GM19468 (cell line): ENCODE measurements around the gene ADGRG3.

ENCODE experiments used
- ATAC-seq: cut with Tn5 transposase; IDR thresholded peaks from one replicate; pipeline ENCODE4 v1.9.1; 2021; ENCODE audit warnings: mild to moderate bottlenecking, moderate library complexity, moderate number of reproducible peaks; ENCODE audit not compliant: unreplicated experiment; ENCODE audit errors: extremely low read depth

ADGRG3 gene

GRCh38 chr16:57679016-57679415 lies 10.9 kb downstream of the ADGRG3 start:
- ATAC-seq, result no peak

GRCh38 chr16:57679767-57680482 lies 11.8 kb downstream of the ADGRG3 start:
- ATAC-seq, result no peak

GRCh38 chr16:57680842-57681375 lies 12.8 kb downstream of the ADGRG3 start:
- ATAC-seq, result no peak

- no peak for ATAC-seq
Measured at GRCh38 chr16:57681950-57682728, 14.0 kb downstream of the ADGRG3 start.

DNA sequence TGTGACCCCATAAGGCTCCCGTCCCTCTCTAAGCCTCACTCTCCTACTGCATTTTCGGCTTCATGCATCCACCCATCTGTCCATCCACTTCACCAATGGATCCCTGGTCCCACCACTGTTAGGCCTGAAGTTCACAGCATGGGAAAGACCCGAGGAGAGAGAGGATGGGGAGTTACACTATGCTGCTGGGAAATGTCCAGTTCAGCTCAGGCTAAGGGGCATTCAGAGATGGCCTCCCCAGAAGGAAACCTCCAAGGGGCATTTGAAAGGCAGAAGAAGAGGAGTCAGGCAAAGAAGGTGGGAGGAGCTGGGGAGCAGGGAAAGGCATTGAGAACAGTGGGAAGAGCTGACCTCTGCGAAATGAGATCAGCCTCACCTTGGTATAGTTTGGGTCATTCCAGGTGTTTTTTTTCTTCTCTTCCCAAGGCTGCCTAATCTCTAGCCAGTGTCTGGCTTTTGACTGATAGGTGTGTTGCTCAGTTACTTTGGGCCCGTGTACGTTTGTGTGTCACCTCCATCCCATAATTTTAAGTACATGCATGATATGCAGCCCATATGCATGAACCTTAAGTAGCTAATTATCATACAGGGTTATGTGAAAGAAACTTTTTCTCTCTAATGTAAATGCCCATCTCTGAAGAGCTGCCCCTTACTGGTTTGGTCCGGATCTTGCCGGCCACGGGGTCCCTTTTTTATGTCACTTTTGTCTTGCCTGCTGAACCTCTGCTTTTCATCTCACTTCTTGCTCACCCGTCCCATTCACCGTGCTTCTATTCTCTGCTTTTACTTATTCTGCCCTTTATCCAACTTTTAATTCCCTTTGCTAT lies 14.9 kb downstream of the ADGRG3 start:
- no peak for ATAC-seq

DNA sequence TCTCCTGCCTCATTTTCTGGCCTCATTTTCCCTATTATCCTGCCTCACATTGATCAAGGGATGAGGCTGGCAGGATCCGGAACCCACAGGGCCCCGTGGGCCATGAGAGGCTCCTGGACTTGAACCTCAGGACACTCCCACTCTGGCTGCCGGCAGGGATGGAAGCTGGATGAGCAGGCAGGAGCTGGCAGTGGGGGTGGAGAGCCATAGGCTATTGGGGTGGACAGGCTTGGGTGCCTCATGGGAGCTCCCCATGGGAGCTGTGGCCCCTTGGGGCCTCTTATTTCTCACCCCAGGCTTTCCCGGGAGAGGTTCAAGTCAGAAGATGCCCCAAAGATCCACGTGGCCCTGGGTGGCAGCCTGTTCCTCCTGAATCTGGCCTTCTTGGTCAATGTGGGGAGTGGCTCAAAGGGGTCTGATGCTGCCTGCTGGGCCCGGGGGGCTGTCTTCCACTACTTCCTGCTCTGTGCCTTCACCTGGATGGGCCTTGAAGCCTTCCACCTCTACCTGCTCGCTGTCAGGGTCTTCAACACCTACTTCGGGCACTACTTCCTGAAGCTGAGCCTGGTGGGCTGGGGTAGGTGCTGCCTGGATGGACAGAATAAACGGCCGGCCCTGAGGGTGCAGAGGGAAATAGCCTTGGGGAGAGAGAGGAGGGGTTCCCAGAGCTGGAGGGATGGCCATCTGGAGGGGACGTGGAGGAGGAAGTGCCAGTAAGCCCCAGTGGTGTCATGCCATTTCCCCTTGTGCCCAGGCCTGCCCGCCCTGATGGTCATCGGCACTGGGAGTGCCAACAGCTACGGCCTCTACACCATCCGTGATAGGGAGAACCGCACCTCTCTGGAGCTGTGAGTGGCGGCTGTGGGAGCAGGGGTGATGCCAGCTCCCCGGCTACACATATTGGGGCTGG lies 15.8 kb downstream of the ADGRG3 start:
- no peak for ATAC-seq

GRCh38 chr16:57684626-57685358 lies 16.7 kb downstream of the ADGRG3 start:
- ATAC-seq, result no peak

GRCh38 chr16:57685633-57686032 lies 17.5 kb downstream of the ADGRG3 start:
- ATAC-seq, result no peak

GRCh38 chr16:57686577-57686976 lies 18.5 kb downstream of the ADGRG3 start:
- no peak for ATAC-seq

DNA sequence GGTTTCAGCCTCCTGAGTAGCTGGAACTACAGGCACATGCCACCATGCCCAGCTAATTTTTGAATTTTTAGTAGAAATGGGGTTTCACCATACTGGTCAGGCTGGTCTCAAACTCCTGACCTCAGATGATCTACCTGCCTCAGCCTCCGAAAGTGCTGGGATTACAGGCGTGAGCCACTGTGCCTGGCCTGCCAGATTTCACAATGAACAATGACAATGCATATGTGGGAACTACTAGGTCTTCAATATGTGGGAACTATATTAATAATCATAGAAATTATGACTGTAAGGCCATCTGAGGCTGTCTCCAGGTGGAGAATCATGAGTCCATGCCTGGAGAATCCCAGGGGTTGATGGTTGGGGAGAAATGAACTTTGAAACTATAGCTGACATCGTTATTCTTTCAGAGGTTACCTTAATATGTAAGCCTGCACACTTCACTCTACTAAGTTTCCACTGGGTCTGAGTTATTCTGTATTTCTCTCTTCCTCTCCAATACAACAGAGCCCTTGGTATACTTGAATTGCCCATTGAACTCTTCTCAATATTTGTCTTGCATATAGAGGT lies 19.3 kb downstream of the ADGRG3 start:
- no peak for ATAC-seq

GRCh38 chr16:57688487-57688986 lies 20.4 kb downstream of the ADGRG3 start:
- ATAC-seq, result no peak

GRCh38 chr16:57688987-57689761 lies 21.1 kb downstream of the ADGRG3 start:
- no peak for ATAC-seq

- ATAC-seq, result peak; percentile 34
Measured at GRCh38 chr16:57689762-57690558, 21.9 kb downstream of the ADGRG3 start.

DNA sequence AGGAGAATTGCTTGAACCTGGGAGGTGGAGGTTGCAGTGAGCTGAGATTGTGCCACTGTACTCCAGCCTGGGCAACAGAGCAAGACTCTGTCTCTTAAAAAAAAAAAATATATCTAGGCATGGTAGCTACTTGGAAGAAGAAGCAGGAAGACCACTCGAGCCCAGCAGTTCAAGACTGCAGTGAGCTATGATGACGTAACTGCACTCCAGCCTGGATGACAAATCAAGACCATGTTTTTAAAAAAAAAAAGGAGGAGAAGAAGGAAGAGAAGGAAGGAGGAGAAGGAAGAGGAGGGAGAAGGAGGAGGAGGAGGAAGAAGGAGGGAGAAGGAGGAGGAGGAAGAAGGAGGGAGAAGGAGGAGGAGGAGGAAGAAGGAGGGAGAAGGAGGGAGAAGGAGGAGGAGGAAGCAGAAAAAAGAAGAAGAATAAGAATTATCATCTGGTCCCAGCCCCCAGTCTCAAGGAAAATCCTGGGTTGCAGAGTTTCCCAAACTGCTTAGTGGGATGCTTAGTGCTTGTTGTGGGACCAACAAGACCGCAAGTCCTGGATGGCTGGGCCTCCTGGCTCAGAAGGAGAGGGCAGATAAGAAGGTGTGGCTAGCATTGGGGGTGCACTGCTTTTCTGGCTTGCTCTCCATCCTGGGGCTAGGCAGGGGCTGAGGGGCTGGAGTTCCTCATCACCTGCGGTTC lies 22.8 kb downstream of the ADGRG3 start:
- no peak for ATAC-seq

DNA sequence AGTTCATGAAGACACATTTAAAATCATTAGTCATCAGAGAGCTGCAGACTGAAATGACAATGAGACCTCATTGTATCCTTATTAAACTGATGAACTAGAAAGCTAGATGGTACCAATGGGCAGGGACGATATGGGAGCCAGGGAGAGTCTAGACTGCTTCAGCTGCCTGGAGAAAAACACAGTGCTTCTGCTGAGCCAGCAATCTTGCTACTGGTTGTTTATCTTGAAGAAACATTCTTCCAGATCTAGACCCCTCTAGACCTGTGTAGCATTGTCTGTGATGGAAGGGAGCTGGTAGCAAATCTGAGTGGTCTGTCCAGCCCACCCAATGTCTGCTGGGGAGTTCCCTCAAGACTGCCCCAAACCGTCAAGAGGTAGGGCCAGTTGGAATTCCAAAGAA lies 24.5 kb downstream of the ADGRG3 start:
- no peak for ATAC-seq

- no peak for ATAC-seq
Measured at GRCh38 chr16:57693550-57693949, 25.4 kb downstream of the ADGRG3 start.
